ENCODE measurements around the gene ITGBL1.

DNA sequence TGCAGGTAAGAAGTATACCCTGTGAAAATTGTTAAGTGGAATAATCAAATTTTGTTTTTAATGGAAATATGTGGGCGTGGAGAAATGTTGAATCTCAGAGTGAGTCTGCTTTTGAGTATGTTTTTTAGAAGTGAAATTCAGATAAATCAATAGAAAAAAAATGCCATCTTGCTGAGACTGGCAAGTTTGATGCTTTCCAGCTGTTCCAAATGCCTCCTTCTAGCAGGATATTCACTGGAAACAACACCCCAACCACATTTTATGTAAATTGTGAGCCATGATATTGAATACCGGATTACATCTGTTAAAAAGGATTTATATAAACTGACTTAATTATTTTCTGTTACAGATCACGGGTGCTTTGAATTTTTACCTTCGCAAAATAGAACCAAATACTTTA is 115.4 kb downstream of the ITGBL1 start:
- TF ChIP-seq, protein P1, sequence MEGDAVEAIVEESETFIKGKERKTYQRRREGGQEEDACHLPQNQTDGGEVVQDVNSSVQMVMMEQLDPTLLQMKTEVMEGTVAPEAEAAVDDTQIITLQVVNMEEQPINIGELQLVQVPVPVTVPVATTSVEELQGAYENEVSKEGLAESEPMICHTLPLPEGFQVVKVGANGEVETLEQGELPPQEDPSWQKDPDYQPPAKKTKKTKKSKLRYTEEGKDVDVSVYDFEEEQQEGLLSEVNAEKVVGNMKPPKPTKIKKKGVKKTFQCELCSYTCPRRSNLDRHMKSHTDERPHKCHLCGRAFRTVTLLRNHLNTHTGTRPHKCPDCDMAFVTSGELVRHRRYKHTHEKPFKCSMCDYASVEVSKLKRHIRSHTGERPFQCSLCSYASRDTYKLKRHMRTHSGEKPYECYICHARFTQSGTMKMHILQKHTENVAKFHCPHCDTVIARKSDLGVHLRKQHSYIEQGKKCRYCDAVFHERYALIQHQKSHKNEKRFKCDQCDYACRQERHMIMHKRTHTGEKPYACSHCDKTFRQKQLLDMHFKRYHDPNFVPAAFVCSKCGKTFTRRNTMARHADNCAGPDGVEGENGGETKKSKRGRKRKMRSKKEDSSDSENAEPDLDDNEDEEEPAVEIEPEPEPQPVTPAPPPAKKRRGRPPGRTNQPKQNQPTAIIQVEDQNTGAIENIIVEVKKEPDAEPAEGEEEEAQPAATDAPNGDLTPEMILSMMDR (CRISPR knock-in tag; IDR thresholded peaks at IDR 0.05) = no peak
- TF ChIP-seq NR1H2 (CRISPR knock-in tag; IDR thresholded peaks at IDR 0.05; ENCODE audit: borderline replicate concordance, low read depth) (no peak), JUNB (CRISPR knock-in tag; IDR thresholded peaks at IDR 0.05; ENCODE audit: borderline replicate concordance) (no peak), PAWR (CRISPR knock-in tag; IDR thresholded peaks at IDR 0.05; ENCODE audit: borderline replicate concordance) (no peak), KDM1A (CRISPR knock-in tag; IDR thresholded peaks at IDR 0.05) (no peak), ZNF317 (CRISPR knock-in tag; IDR thresholded peaks at IDR 0.05) (no peak), EP300 (IDR thresholded peaks at IDR 0.05; ENCODE audit: low read depth in 2 of 2, low read length in 2 of 2) (no peak), EP300 (CRISPR knock-in tag; IDR thresholded peaks at IDR 0.05; ENCODE audit: borderline replicate concordance) (no peak), NFIB (CRISPR knock-in tag; IDR thresholded peaks at IDR 0.05; ENCODE audit: borderline replicate concordance) (no peak), FOSL2 (CRISPR knock-in tag; IDR thresholded peaks at IDR 0.05) (no peak), ZNF10 (CRISPR knock-in tag; IDR thresholded peaks at IDR 0.05; ENCODE audit: borderline replicate concordance, low read depth) (no peak), POLR2G (IDR thresholded peaks at IDR 0.05; ENCODE audit: low read depth, low read length) (no peak)
- TF ChIP-seq, protein P2, sequence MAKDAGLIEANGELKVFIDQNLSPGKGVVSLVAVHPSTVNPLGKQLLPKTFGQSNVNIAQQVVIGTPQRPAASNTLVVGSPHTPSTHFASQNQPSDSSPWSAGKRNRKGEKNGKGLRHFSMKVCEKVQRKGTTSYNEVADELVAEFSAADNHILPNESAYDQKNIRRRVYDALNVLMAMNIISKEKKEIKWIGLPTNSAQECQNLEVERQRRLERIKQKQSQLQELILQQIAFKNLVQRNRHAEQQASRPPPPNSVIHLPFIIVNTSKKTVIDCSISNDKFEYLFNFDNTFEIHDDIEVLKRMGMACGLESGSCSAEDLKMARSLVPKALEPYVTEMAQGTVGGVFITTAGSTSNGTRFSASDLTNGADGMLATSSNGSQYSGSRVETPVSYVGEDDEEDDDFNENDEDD (CRISPR knock-in tag; IDR thresholded peaks at IDR 0.05; ENCODE audit: borderline replicate concordance) = no peak

All from HepG2 (cell line).